Sigmoid colon (tissue), 7 donors: ENCODE results near the gene SERTAD2. TPM values are rescaled to one million over a fixed set of nuclear protein-coding genes. Genes with fewer than 3 reads are reported as not detected.

Source experiments
- DNase-seq: peaks from one replicate; pipeline ENCODE4 v3.0.0-alpha.2; 2019
- H3K27ac ChIP-seq, 4 donors: fragments of 200-600 bp; sonication (generic); one replicate each; pipeline ENCODE4 v1.5.1; 2016 to 2019; ENCODE audit warnings: mild to moderate bottlenecking in 1 of 4
- H3K27me3 ChIP-seq, 3 donors: fragments of 200-600 bp; sonication (generic); one replicate each; pipeline ENCODE4 v1.5.1; 2019; ENCODE audit warnings: mild to moderate bottlenecking in 1 of 3
- H3K36me3 ChIP-seq, 4 donors: fragments of 200-600 bp; sonication (generic); one replicate each; pipeline ENCODE4 v1.5.1; 2016 to 2019
- H3K4me1 ChIP-seq, 4 donors: fragments of 200-600 bp; sonication (generic); one replicate each; pipeline ENCODE4 v1.5.1; 2017 to 2019
- H3K4me3 ChIP-seq, 4 donors: fragments of 200-600 bp; sonication (generic); one replicate each; pipeline ENCODE4 v1.5.1; 2017 to 2019; ENCODE audit warnings: mild to moderate bottlenecking in 2 of 4, moderate library complexity in 1 of 4
- H3K9me3 ChIP-seq, 4 donors: fragments of 200-600 bp in 3 of 4; sonication (generic) in 3 of 4; one replicate each; pipeline versions ENCODE4 v1.5.1 to v1.6.1; 2013 to 2019
- CTCF ChIP-seq, 4 experiments: fragments of 450-650 bp in 3 of 4; fragments of 200-600 bp in 1 of 4; IDR thresholded peaks; one replicate each; pipeline ENCODE4 v1.5.1; 2016 to 2019; ENCODE audit warnings: antibody characterized with exemption in 4 of 4, mild to moderate bottlenecking in 3 of 4, moderate library complexity in 2 of 4
- EP300 ChIP-seq, 4 donors: sonication (generic); formaldehyde crosslinking; IDR thresholded peaks; one replicate each; pipeline ENCODE4 v1.6.1; 2017; ENCODE audit warnings: antibody characterized with exemption in 4 of 4
- POLR2A ChIP-seq, 2 donors: fragments of 450-650 bp; IDR thresholded peaks; one replicate each; pipeline ENCODE4 v1.6.1; 2016; ENCODE audit warnings: antibody characterized with exemption in 2 of 2, mild to moderate bottlenecking in 2 of 2, moderate library complexity in 2 of 2
- POLR2AphosphoS5 ChIP-seq, 4 donors: sonication (generic); formaldehyde crosslinking; IDR thresholded peaks; one replicate each; pipeline ENCODE4 v1.6.1; 2017; ENCODE audit warnings: antibody characterized with exemption in 4 of 4
- WGBS, 2 donors: extraction: QIAGEN DNeasy Blood & Tissue Kit; methylation state at CpG; one replicate each; pipeline ENCODE4 v1.1.7; 2013; 5-methylcytosine and 5-hydroxymethylcytosine counted together
- intact Hi-C: fragments of 100-400 bp; cut with DNase I; formaldehyde crosslinking; loops from one replicate; pipeline ENCODE4 v1.15.1; 2023
- polyA plus RNA-seq, 3 donors: library from polyadenylated mRNA; stranded (reverse); fragments of 200-250 nt; gene quantifications; one replicate each; pipeline ENCODE4 v1.2.3, GENCODE V29; 2013
- total RNA-seq, 4 donors: library from RNA; depleted of rRNA; stranded (reverse); fragments of >200 nt; gene quantifications; one replicate each; pipeline ENCODE4 v1.1.0, GENCODE V29; 2016
- donor health status: healthy with polysubstance abuse.
- donor health status: Bipolar disorder and iron deficiency.
- donor health status: healthy.

SERTAD2 gene
- total and polyA plus RNA-seq, 7 donors = 6.9 to 14.3 (median 9.1) TPM

GRCh38 chr2:64651590-64651989 lies 2.1 kb downstream of the SERTAD2 start:
- 12 to 38% methylated on average over 4 of the region's 4 CpGs for WGBS, 2 donors
- H3K4me1 ChIP-seq = peaks cover 0 to 56% (median 42%) of the 10 kb centered on the region in 4 donors
- H3K27ac ChIP-seq = peak overlapping the region; percentile 97 to 100 (median 100)
- intact Hi-C loops = loop anchor here (5.0 kb wide), 2 partner anchors 81 to 336 kb away; partner anchors contain the start of gene SLC1A4
- TF ChIP-seq CTCF (IDR thresholded peaks at IDR 0.05) = no peak
- no peak for TF ChIP-seq POLR2A (IDR thresholded peaks at IDR 0.05)
- no peak for TF ChIP-seq EP300 (IDR thresholded peaks at IDR 0.05)
- TF ChIP-seq POLR2AphosphoS5 (IDR thresholded peaks at IDR 0.05) = no peak
- no peak for DNase-seq
- H3K4me3 ChIP-seq = no peak overlapping the region
- H3K27me3 ChIP-seq = no peaks in the 10 kb centered on the region
- H3K36me3 ChIP-seq = no peaks in the 10 kb centered on the region
- H3K9me3 ChIP-seq = no peaks in the 10 kb centered on the region

- Histone ChIP-seq H3K9me3 (no peaks in the 10 kb centered on the region), H3K4me1 (peaks cover 0 to 64% (median 50%) of the 10 kb centered on the region in 4 donors), H3K27me3 (no peaks in the 10 kb centered on the region), H3K36me3 (no peaks in the 10 kb centered on the region), H3K27ac (peak overlapping the region in 2 of 4 donors; percentile 99 to 100), H3K4me3 (no peak overlapping the region)
- intact Hi-C loops = loop anchor here (5.0 kb wide), 2 partner anchors 81 to 336 kb away; partner anchors contain the start of gene SLC1A4
- no peak for DNase-seq
- 24 to 65% methylated on average over 5 of the region's 5 CpGs for WGBS, 2 donors
- TF ChIP-seq CTCF (IDR thresholded peaks at IDR 0.05) (no peak), POLR2AphosphoS5 (IDR thresholded peaks at IDR 0.05) (no peak), POLR2A (IDR thresholded peaks at IDR 0.05) (no peak), EP300 (IDR thresholded peaks at IDR 0.05) (no peak)
These were observed 2.9 kb downstream of the SERTAD2 start for GRCh38 chr2:64650722-64651338.

GRCh38 chr2:64650296-64650695 lies 3.4 kb downstream of the SERTAD2 start:
- H3K27ac ChIP-seq = no peak overlapping the region
- H3K4me1 ChIP-seq = peaks cover 0 to 66% (median 53%) of the 10 kb centered on the region in 4 donors
- H3K36me3 ChIP-seq = no peaks in the 10 kb centered on the region
- H3K4me3 ChIP-seq = no peak overlapping the region
- H3K9me3 ChIP-seq = no peaks in the 10 kb centered on the region
- H3K27me3 ChIP-seq = no peaks in the 10 kb centered on the region
- 79 to 88% methylated on average over 5 of the region's 5 CpGs for WGBS, 2 donors
- DNase-seq = no peak
- intact Hi-C loops = loop anchor here (5.0 kb wide), 2 partner anchors 82 to 337 kb away; partner anchors contain the start of gene SLC1A4
- no peak for TF ChIP-seq CTCF (IDR thresholded peaks at IDR 0.05)
- TF ChIP-seq POLR2A (IDR thresholded peaks at IDR 0.05) = no peak
- no peak for TF ChIP-seq POLR2AphosphoS5 (IDR thresholded peaks at IDR 0.05)

GRCh38 chr2:64649626-64650025 lies 4.1 kb downstream of the SERTAD2 start:
- 35 to 63% methylated on average over 5 of the region's 5 CpGs for WGBS, 2 donors
- TF ChIP-seq POLR2AphosphoS5 (IDR thresholded peaks at IDR 0.05) = no peak
- TF ChIP-seq POLR2A (IDR thresholded peaks at IDR 0.05) = no peak
- no peak for TF ChIP-seq EP300 (IDR thresholded peaks at IDR 0.05)
- TF ChIP-seq CTCF (IDR thresholded peaks at IDR 0.05) = no peak
- Histone ChIP-seq H3K27me3 (no peaks in the 10 kb centered on the region), H3K27ac (peak overlapping the region; percentile 23 to 53 (median 30)), H3K36me3 (no peaks in the 10 kb centered on the region), H3K9me3 (no peaks in the 10 kb centered on the region), H3K4me1 (peaks cover 0 to 61% (median 49%) of the 10 kb centered on the region in 4 donors), H3K4me3 (no peak overlapping the region)
- DNase-seq = no peak
- intact Hi-C loops = loop anchor here (5.0 kb wide), 3 partner anchors 83 to 338 kb away; partner anchors contain the start of genes AFTPH and SLC1A4
